ENCODE measurements around the gene GPR27.

The GPR27 gene

DNA sequence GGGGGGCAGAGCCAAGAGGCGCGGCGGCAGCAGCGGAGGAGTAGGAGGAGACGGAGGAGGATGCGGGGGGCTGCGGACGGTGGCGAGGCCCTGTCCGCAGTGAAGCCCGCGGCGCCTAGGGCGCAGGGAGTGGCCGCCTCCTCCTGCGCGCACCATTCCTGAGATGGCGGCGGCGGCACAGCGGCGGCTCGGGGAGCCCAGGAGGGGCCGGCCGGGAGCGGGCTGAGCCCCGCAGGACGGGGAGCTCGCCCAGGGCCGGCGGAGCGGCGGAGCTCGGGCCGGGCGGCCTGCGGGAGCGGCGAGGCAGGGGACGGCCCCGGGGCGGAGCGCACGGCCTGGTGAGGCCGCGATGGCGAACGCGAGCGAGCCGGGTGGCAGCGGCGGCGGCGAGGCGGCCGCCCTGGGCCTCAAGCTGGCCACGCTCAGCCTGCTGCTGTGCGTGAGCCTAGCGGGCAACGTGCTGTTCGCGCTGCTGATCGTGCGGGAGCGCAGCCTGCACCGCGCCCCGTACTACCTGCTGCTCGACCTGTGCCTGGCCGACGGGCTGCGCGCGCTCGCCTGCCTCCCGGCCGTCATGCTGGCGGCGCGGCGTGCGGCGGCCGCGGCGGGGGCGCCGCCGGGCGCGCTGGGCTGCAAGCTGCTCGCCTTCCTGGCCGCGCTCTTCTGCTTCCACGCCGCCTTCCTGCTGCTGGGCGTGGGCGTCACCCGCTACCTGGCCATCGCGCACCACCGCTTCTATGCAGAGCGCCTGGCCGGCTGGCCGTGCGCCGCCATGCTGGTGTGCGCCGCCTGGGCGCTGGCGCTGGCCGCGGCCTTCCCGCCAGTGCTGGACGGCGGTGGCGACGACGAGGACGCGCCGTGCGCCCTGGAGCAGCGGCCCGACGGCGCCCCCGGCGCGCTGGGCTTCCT is at the start of gene GPR27:
Gene GPR27, plus strand, starts transcription at position 155 of the 909 bp plus-strand sequence. Its CDS starts 195 bp downstream, at position 350.
- no peak for TF ChIP-seq CTCF (IDR thresholded peaks at IDR 0.05; ENCODE audit: insufficient read depth, missing control alignments)
- no peak for FAIRE-seq

DNA sequence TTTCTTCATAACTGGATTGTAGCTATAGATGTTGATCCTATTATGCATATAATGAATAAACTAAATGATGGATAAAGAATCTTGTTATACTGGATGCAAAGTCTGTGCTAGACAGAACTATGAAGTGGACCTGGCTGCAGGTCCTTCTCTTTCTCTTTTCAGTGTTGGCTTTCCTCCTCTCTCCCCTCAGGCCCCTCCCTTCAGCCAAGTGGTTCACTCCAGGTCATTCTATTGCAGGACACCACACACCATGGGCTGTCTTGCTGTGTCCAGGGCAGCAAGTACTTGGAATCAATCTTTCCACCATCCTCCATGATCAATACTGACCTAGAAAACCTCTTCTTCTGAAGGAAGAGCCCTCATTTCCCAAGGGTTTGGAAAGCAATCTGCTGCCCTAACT is 48.7 kb upstream of the GPR27 start:
- TF ChIP-seq CTCF (IDR thresholded peaks at IDR 0.05; ENCODE audit: insufficient read depth, missing control alignments): no peak
- DNase-seq (ENCODE audit: insufficient read length, low spot score) (no peak), FAIRE-seq (no peak)

More for the DNA sequence above, at the start of gene GPR27:
- DNase-seq (ENCODE audit: insufficient read length, low spot score): no peak

DNA sequence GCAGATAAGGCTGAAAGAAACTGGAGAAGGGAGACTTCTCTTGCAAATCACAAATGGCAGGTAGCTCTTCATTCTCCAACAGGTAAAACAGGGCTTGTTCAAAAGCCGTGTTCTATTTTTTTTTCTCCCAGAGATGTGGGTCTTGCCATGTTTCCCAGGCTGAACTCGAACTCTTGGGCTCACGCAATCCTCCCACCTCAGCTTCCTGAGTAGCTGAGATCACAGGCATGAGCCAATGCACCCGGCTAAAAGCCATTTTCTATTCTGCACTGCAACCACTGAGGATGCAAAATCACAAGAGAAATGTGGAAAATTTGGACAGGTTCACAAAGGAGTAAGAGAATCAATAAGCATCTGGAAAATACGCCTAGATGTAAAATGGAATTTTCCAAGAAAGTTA is 48.0 kb upstream of the GPR27 start:
- DNase-seq (ENCODE audit: insufficient read length, low spot score): no peak
- no peak for TF ChIP-seq CTCF (IDR thresholded peaks at IDR 0.05; ENCODE audit: insufficient read depth, missing control alignments)
- no peak for FAIRE-seq

DNA sequence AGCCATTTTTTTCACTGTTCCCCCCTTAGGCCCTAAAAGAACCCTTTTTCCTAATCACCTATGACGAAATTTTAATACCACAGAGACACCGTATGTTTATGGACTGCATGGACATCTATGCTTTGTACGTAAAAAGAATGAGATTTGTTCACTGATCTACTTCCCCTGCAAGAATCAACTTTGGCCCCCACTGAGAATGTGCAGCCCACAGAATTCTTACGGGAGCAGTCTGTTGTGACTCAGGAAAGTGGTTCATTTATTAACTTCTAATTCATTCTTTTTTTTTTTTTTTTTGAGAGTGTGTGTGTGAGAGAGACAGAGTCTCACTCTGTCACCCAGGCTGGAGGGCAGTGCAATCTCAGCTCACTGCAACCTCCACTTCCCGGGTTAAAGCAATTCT is 46.1 kb upstream of the GPR27 start:
- TF ChIP-seq CTCF (IDR thresholded peaks at IDR 0.05; ENCODE audit: insufficient read depth, missing control alignments): no peak
- no peak for DNase-seq (ENCODE audit: insufficient read length, low spot score)
- FAIRE-seq: no peak

DNA sequence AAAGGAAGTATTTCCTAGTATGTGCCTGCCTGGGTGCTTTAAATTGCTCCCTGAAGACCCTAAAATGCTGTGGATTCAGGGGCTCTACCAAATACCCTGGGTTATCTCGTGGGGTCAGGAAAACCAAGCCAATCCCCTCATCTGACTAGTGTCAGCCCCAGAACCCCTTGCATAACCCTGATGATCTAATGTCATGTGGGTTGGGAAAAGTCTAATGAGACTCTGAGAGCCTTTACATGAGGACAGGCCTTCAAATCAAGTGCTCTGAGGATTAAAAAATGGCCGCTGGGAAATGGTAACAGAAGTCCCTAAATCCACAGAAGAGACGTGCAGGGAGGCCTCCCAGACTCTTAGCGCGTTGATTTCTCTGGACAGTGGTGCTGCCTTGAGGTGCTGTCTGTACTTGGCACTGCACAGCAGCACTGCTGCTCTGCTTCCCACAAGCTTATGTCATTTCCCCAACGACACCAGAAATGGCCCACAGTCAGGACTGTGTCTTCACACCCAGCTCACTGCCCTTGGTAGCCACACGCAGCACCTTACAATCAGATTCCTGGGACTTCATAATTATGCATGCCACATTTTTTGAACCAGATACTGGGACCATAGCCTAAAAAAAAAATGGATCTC is 45.1 kb upstream of the GPR27 start:
- no peak for TF ChIP-seq CTCF (IDR thresholded peaks at IDR 0.05; ENCODE audit: insufficient read depth, missing control alignments)
- DNase-seq (ENCODE audit: insufficient read length, low spot score): no peak
- FAIRE-seq: no peak

- TF ChIP-seq CTCF (IDR thresholded peaks at IDR 0.05; ENCODE audit: insufficient read depth, missing control alignments): no peak
- no peak for DNase-seq (ENCODE audit: insufficient read length, low spot score)
- FAIRE-seq: no peak
These were observed 43.6 kb upstream of the GPR27 start for GRCh38 chr3:71709908-71710511.
